Measurements from ENCODE around the gene ZNF57.

DNA sequence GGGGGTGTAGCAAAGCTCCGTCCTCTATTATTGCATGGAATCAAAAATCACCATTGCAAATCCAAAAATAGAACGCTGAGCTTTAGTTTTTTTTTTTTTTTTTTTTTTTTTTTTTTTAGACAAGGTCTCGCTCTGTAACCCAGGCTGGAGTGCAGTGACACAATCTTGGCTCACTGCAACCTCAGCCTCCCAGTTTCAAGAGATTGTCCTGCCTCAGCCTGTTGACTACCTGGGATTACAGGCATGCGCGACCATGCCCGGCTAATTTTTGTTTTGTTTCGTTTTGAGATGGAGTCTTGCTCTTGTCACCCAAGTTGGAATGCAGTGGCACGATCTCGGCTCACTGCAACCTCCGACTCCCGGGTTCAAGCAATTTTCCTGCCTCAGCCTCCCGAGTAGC is 59.4 kb downstream of the ZNF57 start:
- no peak for TF ChIP-seq POLR2A (IDR thresholded peaks at IDR 0.05; ENCODE audit: low read length)
- TF ChIP-seq GATA1 (IDR thresholded peaks at IDR 0.05; ENCODE audit: low read depth, low read length) = no peak
